GM18951 (cell line): ENCODE results near the gene NGB.

Source experiments
- POLR2A ChIP-seq: IDR thresholded peaks from 4 replicates; pipeline ENCODE4 v1.6.1; 2011; ENCODE audit warnings: mild to moderate bottlenecking; ENCODE audit not compliant: insufficient read length, insufficient read depth; ENCODE audit errors: extremely low read depth
- in situ Hi-C: fragments of 300-500 bp; cut with MboI; formaldehyde crosslinking; loops from one replicate; pipeline ENCODE4 v1.12.0; 2022; ENCODE audit warnings: low sequenced_read_pairs, mixed read lengths, inconsistent platforms; ENCODE audit not compliant: unreplicated experiment

NGB gene

DNA sequence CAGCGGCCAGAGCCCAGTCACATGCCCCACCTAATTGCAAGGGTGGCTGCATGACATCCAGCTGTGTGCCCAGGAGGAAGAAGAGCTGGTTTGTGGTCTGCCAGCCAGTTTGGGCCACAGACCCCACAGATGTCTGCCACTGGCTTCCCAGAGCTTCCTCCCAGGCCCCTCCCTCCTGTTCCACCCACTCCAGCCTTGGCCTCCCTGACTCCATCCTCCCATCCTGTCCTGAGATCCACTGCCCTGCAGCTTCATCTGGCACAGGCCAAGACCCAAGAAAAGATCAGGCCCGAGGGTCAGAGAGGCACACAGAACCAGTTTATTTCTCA is 5.9 kb downstream of the NGB start:
- in situ Hi-C loops, result no loop called here

DNA sequence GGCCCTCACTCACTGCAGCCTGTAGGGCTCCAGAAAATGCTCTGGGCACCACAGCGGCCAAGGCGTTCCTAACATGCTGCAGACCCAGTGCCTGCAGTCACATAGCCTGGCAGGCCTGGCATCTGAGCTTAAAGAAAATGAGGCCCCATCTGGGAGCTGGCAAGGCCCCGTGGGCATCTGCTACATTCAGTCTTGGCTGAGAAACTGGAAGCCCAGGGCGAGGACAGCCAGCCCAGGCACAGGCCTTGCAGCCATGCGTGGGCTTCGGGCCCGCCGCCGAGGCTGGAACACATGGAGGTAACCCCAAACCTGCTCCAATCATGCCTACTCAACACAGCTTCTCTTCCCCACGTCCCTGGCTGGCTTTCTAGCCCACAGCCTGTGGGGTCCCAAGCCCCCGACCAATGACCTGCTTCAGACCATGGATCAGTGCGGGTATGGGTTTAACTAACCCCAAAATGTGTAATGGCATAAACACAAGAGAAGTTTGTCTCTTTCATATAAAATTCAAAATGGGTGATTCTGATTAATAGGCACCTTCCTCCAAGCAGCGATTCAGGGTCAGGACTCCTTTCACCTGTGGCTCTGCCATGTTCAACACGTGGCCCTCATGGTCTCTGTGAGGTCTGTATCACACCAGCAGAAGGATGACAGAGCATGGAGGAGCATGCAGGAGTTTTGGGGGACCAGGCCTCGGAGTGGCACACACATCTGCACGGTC is 6.4 kb downstream of the NGB start:
- no peak for TF ChIP-seq POLR2A
- in situ Hi-C loops, result no loop called here

More for the DNA sequence above, 5.9 kb downstream of the NGB start:
- no peak for TF ChIP-seq POLR2A

DNA sequence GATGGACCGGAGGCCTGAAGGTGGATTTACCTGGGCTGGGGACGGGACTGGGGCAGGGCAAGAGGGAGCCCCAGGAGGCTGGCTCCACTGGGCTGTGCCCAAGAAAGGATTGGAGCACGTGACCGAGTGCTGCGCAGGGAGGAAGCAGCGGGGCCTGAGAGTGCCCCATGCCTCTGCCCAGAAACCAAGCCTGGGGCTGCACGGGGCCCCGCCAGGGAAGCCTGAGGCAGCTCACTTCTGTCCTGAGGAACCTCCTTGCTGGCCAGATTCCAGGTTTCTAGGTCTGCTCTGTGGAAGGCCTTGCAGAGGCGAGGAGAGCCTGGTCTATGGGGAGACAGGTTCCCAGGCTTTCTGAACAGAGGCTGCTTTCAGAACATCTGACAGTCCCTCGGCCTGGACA is 10.4 kb downstream of the NGB start:
- TF ChIP-seq POLR2A, result no peak
- in situ Hi-C loops, result no loop called here

DNA sequence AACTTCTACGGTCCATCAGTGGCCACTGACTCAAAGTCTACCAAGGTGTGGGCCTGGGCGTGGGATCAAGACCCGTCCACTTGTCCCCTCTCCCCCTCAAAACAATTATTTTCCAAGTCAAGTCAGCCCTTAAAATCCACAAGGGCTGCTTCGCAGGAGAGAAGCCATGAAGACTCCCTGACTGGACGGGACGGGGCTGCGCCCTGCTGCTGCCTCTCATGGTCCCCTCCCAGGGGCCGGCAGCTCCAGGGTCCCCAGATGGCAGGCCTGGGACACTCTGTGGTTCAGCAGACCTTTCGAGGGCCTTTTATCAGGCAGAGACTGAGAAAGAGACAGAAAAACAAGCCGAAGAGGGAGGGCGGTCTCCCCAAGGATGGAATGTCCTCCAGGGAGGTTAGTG is 10.8 kb downstream of the NGB start:
- in situ Hi-C loops, result no loop called here
- TF ChIP-seq POLR2A, result no peak

DNA sequence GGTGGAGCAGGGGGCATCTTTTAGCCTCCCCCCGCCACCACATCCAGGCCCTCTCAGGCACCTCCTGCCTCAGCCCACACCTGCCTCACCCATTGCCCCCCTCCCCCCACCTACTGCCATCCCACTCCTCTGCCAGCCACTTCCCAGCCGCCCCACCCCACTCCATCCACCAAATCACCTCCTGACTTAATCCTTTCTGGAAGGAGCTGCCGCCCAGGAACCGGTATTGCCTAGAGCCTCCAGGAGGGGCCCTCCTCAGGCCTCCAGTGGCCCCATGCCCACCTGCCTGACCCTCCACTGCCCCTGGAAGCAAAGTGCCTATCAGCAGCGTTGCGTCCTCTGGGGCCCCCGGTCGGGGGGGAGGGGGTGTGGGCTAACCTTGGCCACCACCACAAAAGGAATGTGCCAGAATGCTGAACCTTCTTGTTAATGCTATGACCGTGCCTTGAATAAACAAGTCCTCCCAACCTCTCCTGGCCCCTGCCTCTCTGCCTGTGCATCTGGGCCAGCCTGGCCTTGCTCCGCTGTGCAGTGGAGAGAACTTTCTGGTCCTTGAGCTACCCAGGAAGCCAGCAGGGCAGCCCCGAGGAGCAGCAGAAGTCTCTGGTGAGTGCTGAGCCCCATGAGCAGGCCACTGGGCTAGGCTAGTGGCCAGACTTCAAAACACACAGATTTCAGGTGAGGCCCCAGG is 11.8 kb downstream of the NGB start:
- in situ Hi-C loops, result no loop called here
- no peak for TF ChIP-seq POLR2A

DNA sequence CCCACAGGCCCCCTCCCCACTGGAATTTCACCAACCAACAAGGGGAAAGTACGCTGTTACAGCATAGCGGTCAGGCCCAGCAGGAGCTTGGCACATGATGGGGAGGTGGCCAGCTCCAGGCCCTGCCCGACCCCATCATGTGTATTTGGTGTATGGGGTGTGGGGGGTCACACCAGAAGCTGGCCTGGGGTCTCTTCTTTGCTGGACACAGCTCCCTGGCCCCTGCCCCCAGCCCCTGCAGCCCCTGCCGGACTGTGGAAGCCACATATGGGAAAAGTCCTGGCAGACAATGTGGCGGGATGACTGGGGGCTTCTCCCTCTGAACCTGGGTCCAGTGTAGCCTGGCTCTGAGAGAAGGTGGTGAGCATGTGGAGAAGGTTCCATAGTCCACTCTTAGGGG is 12.4 kb downstream of the NGB start:
- in situ Hi-C loops, result no loop called here
- TF ChIP-seq POLR2A, result no peak

DNA sequence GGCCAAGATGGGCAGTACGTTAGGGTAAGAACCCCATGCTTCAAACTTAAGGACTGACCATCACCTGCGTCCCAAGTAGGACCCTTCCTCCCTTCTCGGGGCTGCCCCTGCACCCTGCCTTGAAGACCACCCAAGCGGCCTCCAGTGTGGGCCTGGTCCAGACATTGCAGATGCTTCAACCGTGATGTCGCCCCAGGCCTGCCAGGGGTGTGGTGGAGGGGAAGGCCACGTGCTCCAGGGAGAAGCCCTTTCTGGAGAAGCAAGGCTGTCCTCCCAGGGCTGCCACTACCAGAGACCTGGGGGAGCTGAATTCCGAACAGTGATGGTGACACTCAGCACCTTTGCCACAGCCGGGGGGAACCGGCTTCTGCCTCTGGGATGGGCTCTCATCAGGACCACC is 13.3 kb downstream of the NGB start:
- no peak for TF ChIP-seq POLR2A
- in situ Hi-C loops, result no loop called here

DNA sequence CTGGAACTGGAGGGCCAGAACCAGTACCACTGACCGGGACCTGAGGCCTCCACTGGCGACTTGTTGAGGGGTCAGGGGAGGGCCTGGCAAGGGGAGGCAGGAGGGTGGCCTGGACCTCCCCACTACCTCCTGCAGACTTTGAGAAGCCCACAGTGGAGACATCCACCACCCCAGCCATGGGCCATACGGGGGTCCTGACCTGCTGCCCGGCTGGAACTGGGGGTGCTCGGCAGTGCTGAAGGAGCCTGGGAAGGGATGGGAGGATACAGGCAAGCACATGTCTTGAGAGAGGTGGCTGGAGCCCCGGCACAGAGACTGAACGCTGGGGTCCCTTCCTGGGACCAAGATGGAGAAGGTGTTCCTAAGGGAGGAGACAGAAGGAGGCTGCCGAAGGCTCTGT is 14.3 kb downstream of the NGB start:
- in situ Hi-C loops, result no loop called here
- TF ChIP-seq POLR2A, result no peak

DNA sequence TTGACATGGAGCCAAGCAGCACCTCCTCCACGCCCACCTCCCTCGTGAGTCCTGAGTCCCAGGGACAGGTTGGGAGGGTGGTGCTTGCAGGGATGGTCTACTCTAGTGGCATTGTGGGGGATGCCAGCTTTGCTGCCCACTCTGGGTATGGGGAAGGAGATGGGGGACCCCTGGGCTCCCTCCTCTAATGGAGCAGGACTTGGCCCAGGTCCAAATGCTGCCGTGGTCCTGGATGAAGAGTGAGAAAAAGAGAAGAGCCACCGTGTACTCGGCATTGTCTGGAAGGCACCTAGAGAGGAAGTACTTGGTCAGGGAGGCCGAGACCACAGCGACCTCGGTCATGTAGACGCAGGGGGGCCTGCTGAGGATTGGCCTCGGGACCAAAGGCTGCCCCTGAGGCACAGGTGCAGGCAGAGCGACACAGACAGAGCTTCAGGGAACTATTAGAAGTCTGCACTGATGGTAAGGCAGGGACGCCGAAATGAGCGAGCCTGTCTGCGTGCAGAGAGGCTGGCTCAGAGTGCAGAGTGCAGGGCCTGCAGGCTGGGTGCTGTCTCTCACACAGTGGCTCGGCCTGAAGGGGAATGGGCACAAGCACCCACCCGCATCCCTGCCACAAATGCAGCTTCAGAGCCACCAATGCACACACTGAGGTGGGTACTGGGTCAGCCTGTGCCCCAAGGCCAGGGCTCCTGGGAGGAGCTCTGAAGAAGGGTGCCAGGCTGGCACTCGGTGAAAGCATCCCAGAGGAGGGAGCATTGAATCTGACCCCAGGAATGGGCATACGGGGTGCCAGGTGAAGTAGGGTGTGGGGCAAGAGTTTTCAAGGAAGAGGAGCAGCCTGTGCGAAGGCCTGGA is 17.4 kb downstream of the NGB start:
- no peak for TF ChIP-seq POLR2A
- in situ Hi-C loops, result no loop called here

DNA sequence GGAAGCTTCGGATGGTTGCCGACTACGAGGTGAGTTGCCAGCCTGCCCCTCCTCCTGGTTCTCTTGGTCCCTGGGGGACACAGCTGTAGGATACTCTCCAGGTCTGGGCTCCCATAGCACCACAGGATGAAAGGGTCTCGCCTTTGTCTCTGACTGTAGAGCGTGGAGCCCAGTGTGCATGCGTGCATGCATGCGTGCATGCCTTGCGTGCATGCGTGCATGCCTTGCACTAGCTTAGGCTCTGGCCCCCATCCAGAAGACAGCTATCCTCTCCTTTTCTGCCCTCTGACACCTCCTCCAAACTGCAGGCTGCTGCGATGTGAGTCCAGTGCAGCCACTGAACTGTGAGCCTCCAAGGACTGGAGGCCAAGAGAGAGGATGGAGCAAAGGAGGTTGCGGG is 19.1 kb downstream of the NGB start:
- in situ Hi-C loops, result no loop called here
- TF ChIP-seq POLR2A, result no peak

DNA sequence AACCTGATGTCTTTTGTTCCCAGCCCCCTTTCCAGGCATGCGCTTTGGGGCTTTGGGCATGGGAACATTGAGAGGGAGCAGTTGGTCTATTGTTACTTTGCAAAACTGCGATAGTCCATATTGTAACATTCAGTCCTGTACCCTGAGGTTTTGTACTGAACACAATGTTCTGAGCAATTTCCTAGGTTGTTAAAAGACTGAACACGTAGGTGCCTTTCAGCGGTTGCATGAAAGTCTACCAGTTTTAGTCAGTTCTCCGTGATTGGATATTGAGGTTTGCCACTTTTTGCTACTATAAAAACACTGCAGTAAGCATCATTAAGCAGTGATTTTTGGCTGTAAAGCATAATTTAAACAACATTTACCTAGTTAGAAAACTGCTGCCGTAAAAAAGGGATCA is 20.1 kb downstream of the NGB start:
- TF ChIP-seq POLR2A, result no peak
- in situ Hi-C loops, result no loop called here

DNA sequence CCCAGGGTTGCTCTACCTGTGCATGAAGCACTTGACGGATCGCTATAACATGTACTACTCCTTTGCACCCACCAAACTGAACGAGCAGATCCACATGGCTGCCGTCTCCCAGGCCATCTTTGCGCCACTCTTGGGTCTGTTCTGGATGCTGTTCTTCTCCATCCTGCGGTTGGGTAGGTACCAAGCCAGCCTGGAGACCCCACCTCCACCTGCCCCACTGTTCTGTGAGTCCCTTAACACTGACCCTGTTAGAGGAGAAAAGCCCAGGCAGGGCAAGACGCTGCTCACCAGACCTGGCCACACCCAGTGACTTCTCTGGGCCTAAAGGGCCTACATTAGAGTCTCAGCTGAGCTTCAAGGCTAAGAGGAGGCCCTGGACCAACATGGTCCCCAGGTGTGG is 21.7 kb downstream of the NGB start:
- in situ Hi-C loops, result no loop called here
- no peak for TF ChIP-seq POLR2A

DNA sequence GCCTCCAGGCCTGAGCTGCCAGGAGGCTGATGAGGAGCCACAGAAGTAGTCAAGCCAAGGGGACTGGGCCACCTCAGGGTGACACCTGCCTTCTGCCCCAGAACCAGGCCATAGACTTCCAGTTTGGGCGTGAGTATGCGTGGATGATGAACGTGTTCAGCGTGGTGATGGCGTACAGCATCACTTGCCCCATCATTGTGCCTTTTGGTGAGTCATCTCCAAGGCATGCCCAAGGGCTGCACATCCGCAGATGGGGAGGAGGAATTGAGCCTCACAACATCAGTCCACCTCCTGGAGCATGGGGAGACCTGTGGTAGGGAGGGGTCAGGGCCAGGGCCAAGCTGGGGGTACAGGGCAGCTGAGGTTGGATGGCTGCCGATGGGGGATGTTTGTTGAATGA is 22.3 kb downstream of the NGB start:
- in situ Hi-C loops, result no loop called here
- no peak for TF ChIP-seq POLR2A

DNA sequence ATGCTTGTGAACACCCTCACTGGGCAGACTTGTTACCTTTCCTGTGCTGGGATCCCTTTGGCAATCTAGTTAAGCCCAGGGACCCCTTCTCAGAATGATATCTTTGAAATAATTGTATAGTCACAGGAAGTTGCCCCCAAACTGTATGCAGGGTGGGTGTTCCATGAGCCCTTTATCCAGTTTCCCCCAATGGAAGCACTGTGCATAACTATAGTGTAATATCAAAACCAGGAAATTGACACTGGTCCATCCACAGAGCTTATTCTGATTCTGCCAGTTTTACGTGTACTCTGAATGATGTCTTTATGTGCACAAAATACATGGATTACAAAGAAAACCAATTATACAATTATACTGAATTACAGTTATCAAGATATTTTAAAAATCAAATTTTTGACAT is 24.2 kb downstream of the NGB start:
- no peak for TF ChIP-seq POLR2A
- in situ Hi-C loops, result no loop called here
